ENCODE data around the gene STARD4. TPM values are rescaled to one million over a fixed set of nuclear protein-coding genes. Genes with fewer than 3 reads are reported as not detected.
A peak's percentile ranks its signal among the peaks of the same experiment; 100 is the strongest.

The STARD4 gene
- total and polyA plus RNA-seq, 9 of the 15 experiments (the other 6 are each of a cell fraction or from before 2014, with no cell fraction given): 28.4 to 88.0 (median 34.0) TPM

GRCh38 chr5:111512375-111513130 lies at the start of gene STARD4 (continued):
- TF ChIP-seq MGA (IDR thresholded peaks at IDR 0.05): no peak
- TF ChIP-seq ZNF197 (CRISPR knock-in tag; IDR thresholded peaks at IDR 0.05; ENCODE audit: low read depth): no peak
- 0 out of 2 replicates have a peak, but pooled peaks have one; percentile 77 for TF ChIP-seq RREB1 (CRISPR knock-in tag; IDR thresholded peaks at IDR 0.05)
- TF ChIP-seq BCLAF1 (IDR thresholded peaks at IDR 0.05; ENCODE audit: borderline replicate concordance in 1 of 2, control insufficient read depth in 1 of 2, low read depth in 2 of 2, low read length in 1 of 2): no peak

All from K562 (cell line).